HepG2 (cell line): ENCODE data around the gene PRSS22. TPM values are rescaled to one million over a fixed set of nuclear protein-coding genes. Genes with fewer than 3 reads are reported as not detected.

Experiments used
- HNRNPL ChIP-seq: fragments of 200-400 bp; formaldehyde crosslinking; IDR thresholded peaks from 2 replicates; pipeline ENCODE4 v1.6.1; 2017; ENCODE audit warnings: mild to moderate bottlenecking, low read depth, low read length
- KMT2A ChIP-seq: sonication (generic); formaldehyde crosslinking; IDR thresholded peaks from 2 replicates; pipeline ENCODE4 v1.4.0; 2020; ENCODE audit warnings: missing genetic modification reagents
- MEF2D ChIP-seq: sonication (generic); formaldehyde crosslinking; IDR thresholded peaks from 2 replicates; pipeline ENCODE4 v1.5.1; 2020; ENCODE audit warnings: mild to moderate bottlenecking, missing genetic modification reagents
- NPAS2 ChIP-seq: sonication (generic); formaldehyde crosslinking; IDR thresholded peaks from 2 replicates; pipeline ENCODE4 v1.8.0; 2022; ENCODE audit warnings: mild to moderate bottlenecking, missing genetic modification reagents, borderline replicate concordance
- NR1H2 ChIP-seq: sonication (generic); formaldehyde crosslinking; IDR thresholded peaks from 2 replicates; pipeline ENCODE4 v1.8.1; 2022; ENCODE audit warnings: low read depth, missing genetic modification reagents, borderline replicate concordance
- PHB2 ChIP-seq: fragments of 450-650 bp; IDR thresholded peaks from 2 replicates; pipeline ENCODE4 v1.6.1; 2018; ENCODE audit not compliant: partially characterized antibody
- POGK ChIP-seq: sonication (generic); formaldehyde crosslinking; conservative IDR thresholded peaks from 2 replicates; pipeline ENCODE4 v1.8.0; 2022; ENCODE audit warnings: mild to moderate bottlenecking, moderate library complexity, missing genetic modification reagents
- REXO4 ChIP-seq: sonication (generic); formaldehyde crosslinking; IDR thresholded peaks from 2 replicates; pipeline ENCODE4 v1.8.0; 2022; ENCODE audit warnings: missing genetic modification reagents, mild to moderate bottlenecking, borderline replicate concordance
- TMF1 ChIP-seq: sonication (generic); formaldehyde crosslinking; IDR thresholded peaks from 2 replicates; pipeline ENCODE4 v1.8.1; 2022; ENCODE audit warnings: low read depth, missing genetic modification reagents
- XBP1 ChIP-seq: sonication (generic); formaldehyde crosslinking; IDR thresholded peaks from 2 replicates; pipeline ENCODE4 v1.5.0; 2020; ENCODE audit warnings: missing genetic modification reagents
- ZC3H13 ChIP-seq: sonication (generic); formaldehyde crosslinking; IDR thresholded peaks from 2 replicates; pipeline ENCODE4 v1.8.1; 2023; ENCODE audit warnings: mild to moderate bottlenecking, missing genetic modification reagents, moderate library complexity
- ZFP37 ChIP-seq: sonication (generic); formaldehyde crosslinking; IDR thresholded peaks from 2 replicates; pipeline ENCODE4 v1.4.0; 2020; ENCODE audit warnings: missing genetic modification reagents, borderline replicate concordance
- ZNF207 ChIP-seq: fragments of 450-650 bp; IDR thresholded peaks from 2 replicates; pipeline ENCODE4 v1.6.1; 2016; ENCODE audit warnings: antibody characterized with exemption, borderline replicate concordance
- ZNF44 ChIP-seq: sonication (generic); formaldehyde crosslinking; IDR thresholded peaks from 2 replicates; pipeline ENCODE4 v1.5.1; 2020; ENCODE audit warnings: mild to moderate bottlenecking, missing genetic modification reagents
- ZNF572 ChIP-seq: sonication (generic); formaldehyde crosslinking; IDR thresholded peaks from 2 replicates; pipeline ENCODE4 v1.5.1; 2020; ENCODE audit warnings: mild to moderate bottlenecking, missing genetic modification reagents
- ZSCAN29 ChIP-seq: sonication (generic); formaldehyde crosslinking; conservative IDR thresholded peaks from 2 replicates; pipeline ENCODE4 v1.4.0; 2020; ENCODE audit warnings: mild to moderate bottlenecking, missing genetic modification reagents
- polyA plus RNA-seq, 8 experiments: library from polyadenylated mRNA; depleted of rRNA in 3 of 8; stranded (reverse) in 7 of 8; unstranded in 1 of 8; fragments of >200 nt; fragmentation: Illumina TruSeq in 4 of 8; extraction: Trizol in 4 of 8; gene quantifications; 2 replicates each; pipeline versions ENCODE4 v1.2.1 to v1.2.3, GENCODE V29; 2011 to 2016; ENCODE audit warnings: low read depth in 4 of 8, missing spikeins in 1 of 8, mixed read lengths in 1 of 8; ENCODE audit not compliant: insufficient read depth in 1 of 8
- total RNA-seq, 5 experiments: library from RNA; depleted of rRNA; stranded (reverse); fragments of >200 nt; fragmentation: Illumina TruSeq; extraction: Trizol; gene quantifications; 2 replicates each; pipeline ENCODE4 v1.2.3, GENCODE V29; 2016; ENCODE audit warnings: low read depth in 1 of 5
- TF ChIP-seq, protein P1 (sequence below): sonication (generic); formaldehyde crosslinking; IDR thresholded peaks from 2 replicates; pipeline ENCODE4 v1.4.0; 2020; ENCODE audit warnings: missing genetic modification reagents
- TF ChIP-seq, protein P2 (sequence below): sonication (generic); formaldehyde crosslinking; IDR thresholded peaks from 2 replicates; pipeline ENCODE4 v1.4.0; 2020; ENCODE audit warnings: missing genetic modification reagents, borderline replicate concordance
- TF ChIP-seq, protein P3 (sequence below): sonication (generic); formaldehyde crosslinking; IDR thresholded peaks from 2 replicates; pipeline ENCODE4 v1.4.0; 2020; ENCODE audit warnings: missing genetic modification reagents

Gene PRSS22
- total and polyA plus RNA-seq, 2 of the 13 experiments (the other 11 are each of a cell fraction or from before 2014, with no cell fraction given), result 0.24 to 0.32 TPM

GRCh38 chr16:2905241-2905987, 47.4 kb upstream of the PRSS22 start (continued):
- TF ChIP-seq, protein P1, sequence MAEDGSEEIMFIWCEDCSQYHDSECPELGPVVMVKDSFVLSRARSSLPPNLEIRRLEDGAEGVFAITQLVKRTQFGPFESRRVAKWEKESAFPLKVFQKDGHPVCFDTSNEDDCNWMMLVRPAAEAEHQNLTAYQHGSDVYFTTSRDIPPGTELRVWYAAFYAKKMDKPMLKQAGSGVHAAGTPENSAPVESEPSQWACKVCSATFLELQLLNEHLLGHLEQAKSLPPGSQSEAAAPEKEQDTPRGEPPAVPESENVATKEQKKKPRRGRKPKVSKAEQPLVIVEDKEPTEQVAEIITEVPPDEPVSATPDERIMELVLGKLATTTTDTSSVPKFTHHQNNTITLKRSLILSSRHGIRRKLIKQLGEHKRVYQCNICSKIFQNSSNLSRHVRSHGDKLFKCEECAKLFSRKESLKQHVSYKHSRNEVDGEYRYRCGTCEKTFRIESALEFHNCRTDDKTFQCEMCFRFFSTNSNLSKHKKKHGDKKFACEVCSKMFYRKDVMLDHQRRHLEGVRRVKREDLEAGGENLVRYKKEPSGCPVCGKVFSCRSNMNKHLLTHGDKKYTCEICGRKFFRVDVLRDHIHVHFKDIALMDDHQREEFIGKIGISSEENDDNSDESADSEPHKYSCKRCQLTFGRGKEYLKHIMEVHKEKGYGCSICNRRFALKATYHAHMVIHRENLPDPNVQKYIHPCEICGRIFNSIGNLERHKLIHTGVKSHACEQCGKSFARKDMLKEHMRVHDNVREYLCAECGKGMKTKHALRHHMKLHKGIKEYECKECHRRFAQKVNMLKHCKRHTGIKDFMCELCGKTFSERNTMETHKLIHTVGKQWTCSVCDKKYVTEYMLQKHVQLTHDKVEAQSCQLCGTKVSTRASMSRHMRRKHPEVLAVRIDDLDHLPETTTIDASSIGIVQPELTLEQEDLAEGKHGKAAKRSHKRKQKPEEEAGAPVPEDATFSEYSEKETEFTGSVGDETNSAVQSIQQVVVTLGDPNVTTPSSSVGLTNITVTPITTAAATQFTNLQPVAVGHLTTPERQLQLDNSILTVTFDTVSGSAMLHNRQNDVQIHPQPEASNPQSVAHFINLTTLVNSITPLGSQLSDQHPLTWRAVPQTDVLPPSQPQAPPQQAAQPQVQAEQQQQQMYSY (CRISPR knock-in tag), result no peak; the same call in 1 of the 2 replicates
- TF ChIP-seq NR1H2, result no peak
- TF ChIP-seq XBP1 (CRISPR knock-in tag), result no peak
- TF ChIP-seq MEF2D (CRISPR knock-in tag), result 0 out of 2 replicates have a peak, but pooled peaks have one; percentile 32
- TF ChIP-seq ZSCAN29 (CRISPR knock-in tag), result 0 out of 2 replicates have a peak, but pooled peaks have one; percentile 30
- 0 out of 2 replicates have a peak, but pooled peaks have one; percentile 40 for TF ChIP-seq POGK (CRISPR knock-in tag)
- TF ChIP-seq ZNF572, result no peak
- TF ChIP-seq NPAS2 (CRISPR knock-in tag), result no peak
- peak; percentile 67; the same call in 1 of the 2 replicates for TF ChIP-seq ZFP37 (CRISPR knock-in tag)
- no peak for TF ChIP-seq ZNF207
- no peak for TF ChIP-seq REXO4
- no peak; the same call in 1 of the 2 replicates for TF ChIP-seq ZC3H13 (CRISPR knock-in tag)
- TF ChIP-seq HNRNPL, result no peak
- TF ChIP-seq ZNF44 (CRISPR knock-in tag), result no peak
- TF ChIP-seq, protein P2, sequence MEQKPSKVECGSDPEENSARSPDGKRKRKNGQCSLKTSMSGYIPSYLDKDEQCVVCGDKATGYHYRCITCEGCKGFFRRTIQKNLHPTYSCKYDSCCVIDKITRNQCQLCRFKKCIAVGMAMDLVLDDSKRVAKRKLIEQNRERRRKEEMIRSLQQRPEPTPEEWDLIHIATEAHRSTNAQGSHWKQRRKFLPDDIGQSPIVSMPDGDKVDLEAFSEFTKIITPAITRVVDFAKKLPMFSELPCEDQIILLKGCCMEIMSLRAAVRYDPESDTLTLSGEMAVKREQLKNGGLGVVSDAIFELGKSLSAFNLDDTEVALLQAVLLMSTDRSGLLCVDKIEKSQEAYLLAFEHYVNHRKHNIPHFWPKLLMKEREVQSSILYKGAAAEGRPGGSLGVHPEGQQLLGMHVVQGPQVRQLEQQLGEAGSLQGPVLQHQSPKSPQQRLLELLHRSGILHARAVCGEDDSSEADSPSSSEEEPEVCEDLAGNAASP, result 0 out of 2 replicates have a peak, but pooled peaks have one; percentile 37
- no peak for TF ChIP-seq TMF1 (CRISPR knock-in tag)
- TF ChIP-seq PHB2, result no peak
- no peak for TF ChIP-seq KMT2A (CRISPR knock-in tag)
- TF ChIP-seq, protein P3, sequence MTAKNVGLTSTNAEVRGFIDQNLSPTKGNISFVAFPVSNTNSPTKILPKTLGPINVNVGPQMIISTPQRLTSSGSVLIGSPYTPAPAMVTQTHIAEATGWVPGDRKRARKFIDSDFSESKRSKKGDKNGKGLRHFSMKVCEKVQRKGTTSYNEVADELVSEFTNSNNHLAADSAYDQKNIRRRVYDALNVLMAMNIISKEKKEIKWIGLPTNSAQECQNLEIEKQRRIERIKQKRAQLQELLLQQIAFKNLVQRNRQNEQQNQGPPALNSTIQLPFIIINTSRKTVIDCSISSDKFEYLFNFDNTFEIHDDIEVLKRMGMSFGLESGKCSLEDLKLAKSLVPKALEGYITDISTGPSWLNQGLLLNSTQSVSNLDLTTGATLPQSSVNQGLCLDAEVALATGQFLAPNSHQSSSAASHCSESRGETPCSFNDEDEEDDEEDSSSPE, result peak; percentile 90
